Fibroblast of skin of back (primary cell): ENCODE results near the gene IDH3A.

ENCODE experiments used
- DNase-seq: peaks from one replicate; pipeline ENCODE4 v3.0.0-alpha.2; 2013

Gene IDH3A

GRCh38 chr15:78168608-78169007 is 19.4 kb downstream of the IDH3A start:
- DNase-seq = no peak

- no peak for DNase-seq
Measured at GRCh38 chr15:78170848-78171773, 21.9 kb downstream of the IDH3A start.

- no peak for DNase-seq
Measured at GRCh38 chr15:78171864-78172472, 22.8 kb downstream of the IDH3A start.

DNA sequence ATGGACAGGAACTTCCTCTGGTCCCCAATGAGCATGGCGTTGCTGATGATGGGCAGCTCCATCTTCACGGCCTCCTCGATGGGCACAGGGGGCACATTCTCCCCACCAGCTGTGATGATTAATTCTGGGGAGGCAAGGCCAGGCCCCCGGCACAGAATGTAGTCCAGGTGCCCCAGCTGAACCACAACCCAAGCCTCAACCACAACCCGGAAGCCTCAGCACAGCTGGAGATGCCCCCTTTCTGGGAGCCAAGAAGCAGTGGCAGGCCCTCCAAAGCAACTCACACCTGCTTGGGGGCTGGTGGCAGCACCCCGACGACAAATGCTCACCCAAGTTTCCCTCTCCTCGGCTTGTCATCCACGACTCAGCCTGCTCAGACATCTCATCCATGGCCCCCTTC is 25.2 kb downstream of the IDH3A start:
- DNase-seq = no peak

GRCh38 chr15:78175330-78175729 is 26.2 kb downstream of the IDH3A start:
- no peak for DNase-seq

- peak; percentile 26 for DNase-seq
Measured at GRCh38 chr15:78177447-78177873, 28.3 kb downstream of the IDH3A start.

GRCh38 chr15:78178064-78178463 is 28.9 kb downstream of the IDH3A start:
- DNase-seq = no peak

DNA sequence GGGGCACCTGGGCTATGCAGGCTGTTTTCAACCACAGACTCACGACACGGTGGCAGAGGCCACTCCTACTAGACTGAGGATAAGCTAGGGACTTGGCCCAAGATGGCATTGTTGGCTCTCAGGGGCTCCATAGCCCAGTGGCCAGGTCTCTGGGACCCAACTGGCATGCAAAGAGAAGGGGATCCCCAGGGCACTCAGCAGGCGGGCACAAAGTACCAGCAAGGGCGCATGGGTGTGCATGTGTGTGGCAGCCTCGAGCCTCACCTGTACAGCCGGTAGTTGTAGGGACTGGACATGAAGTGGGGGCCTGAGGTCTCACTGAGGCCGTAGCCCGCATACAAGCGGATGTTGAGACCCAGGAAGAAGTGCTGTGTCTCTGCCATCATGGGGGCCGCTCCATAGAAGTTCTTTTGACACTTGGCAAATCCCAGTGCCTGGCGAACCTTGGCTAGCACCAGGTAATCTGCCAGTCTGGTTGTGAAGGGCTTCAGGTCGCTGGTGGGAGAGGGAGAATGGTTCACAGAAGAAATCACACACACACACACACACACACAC is 30.2 kb downstream of the IDH3A start:
- no peak for DNase-seq

- DNase-seq = no peak
Measured at GRCh38 chr15:78179906-78180305, 30.7 kb downstream of the IDH3A start.

GRCh38 chr15:78182336-78182700 is 33.2 kb downstream of the IDH3A start:
- no peak for DNase-seq

GRCh38 chr15:78182821-78183220 is 33.7 kb downstream of the IDH3A start:
- no peak for DNase-seq

DNA sequence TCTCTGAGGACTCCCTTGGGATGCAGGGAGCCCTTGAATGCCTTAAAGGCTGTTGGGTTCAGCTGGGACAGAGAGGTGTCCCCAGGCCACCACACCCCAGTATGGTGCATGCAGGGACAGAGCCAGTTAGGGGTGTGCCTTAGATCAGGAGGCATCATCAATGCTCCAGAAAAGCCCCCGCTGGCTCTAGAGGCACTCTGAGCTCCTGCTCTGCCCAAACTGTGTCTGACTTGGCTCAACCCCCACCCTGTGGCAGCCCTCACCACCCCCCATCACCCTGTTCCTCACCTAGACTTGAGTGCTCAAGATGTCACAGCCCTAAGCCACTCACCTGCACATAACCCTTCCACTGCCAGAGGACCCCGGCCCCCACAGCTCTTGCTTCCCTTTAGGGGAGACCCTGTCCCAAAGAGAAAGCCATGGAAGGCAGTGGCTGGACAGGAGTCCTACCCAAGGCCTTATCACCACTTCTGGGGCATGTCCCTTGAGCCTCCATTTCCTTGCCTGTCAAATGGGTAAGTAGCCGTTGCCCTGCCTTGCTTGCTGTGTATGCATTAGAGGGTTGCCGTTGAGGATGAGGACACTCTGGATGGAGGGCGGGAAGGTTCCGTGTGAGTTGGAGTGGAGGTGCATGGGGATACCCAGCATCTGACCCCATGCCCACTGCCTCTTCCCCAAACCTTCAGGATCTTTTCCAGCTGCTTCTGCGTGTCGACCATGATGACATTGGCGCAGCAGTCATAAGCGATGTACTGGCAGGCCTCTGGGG is 43.8 kb downstream of the IDH3A start:
- DNase-seq = no peak

GRCh38 chr15:78193731-78194567 is 44.8 kb downstream of the IDH3A start:
- no peak for DNase-seq

- no peak for DNase-seq
Measured at GRCh38 chr15:78194568-78194925, 45.4 kb downstream of the IDH3A start.

DNA sequence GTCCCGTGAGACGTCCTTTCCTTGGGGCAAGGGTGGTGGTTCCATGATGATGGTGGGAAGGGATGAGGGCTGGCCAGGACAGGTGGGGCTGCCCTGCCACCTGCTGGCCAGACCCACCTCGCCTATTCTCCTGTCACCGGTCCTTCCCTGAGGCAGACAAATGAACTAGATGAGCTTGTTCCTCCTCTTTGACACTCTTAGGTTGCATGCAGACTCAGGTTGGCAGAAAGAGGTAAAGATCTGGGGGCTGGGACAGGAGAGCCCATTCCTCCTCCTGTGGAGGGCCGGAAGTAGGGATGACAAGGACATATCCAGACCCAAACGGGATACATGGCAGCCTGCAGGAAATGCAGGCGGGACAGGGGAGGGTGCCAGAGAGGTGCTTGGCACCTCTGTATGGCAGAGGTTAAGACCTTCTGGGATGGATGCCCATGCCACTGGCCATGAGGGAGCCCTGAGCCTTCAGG is 46.6 kb downstream of the IDH3A start:
- DNase-seq = no peak

DNA sequence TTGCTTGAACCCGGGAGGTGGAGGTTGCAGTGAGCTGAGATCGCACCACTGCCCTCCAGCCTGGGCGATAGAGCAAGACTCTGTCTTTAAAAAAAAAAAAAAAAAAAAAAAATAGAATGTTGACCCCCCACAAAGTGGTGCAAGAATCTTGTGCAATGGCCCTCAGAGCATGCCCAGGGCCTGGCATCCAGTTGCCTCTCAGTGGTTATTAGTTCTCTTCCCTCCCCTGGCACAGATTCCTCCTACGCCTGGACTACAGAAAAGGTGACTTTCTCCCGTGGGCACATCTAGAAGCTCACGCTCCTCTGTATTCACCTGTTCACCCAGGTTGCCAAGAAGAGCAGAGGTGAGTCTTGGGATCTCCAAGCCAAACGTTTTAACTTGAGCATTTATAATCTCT is 48.5 kb downstream of the IDH3A start:
- DNase-seq = no peak

- no peak for DNase-seq
Measured at GRCh38 chr15:78200276-78200930, 51.2 kb downstream of the IDH3A start.

- DNase-seq = no peak
Measured at GRCh38 chr15:78201281-78202190, 52.4 kb downstream of the IDH3A start.

- DNase-seq = no peak
Measured at GRCh38 chr15:78203346-78204225, 54.4 kb downstream of the IDH3A start.
